GM21528 (cell line): ENCODE data around the gene UBXN11.

Experiments used
- ATAC-seq: cut with Tn5 transposase; IDR thresholded peaks from one replicate; pipeline ENCODE4 v1.9.1; 2021; ENCODE audit warnings: mild to moderate bottlenecking, moderate library complexity; ENCODE audit not compliant: unreplicated experiment, low FRiP score

Gene UBXN11

GRCh38 chr1:26306290-26307229 is at the start of gene UBXN11:
Gene UBXN11 (minus strand): TSS chr1:26306636. CDS start chr1:26302883, 3,753 bp downstream.
- peak; percentile 98 for ATAC-seq

- no peak for ATAC-seq
Measured at GRCh38 chr1:26356106-26356505, 49.7 kb upstream of the UBXN11 start.

GRCh38 chr1:26354972-26355371 is 48.5 kb upstream of the UBXN11 start:
- ATAC-seq = no peak

- no peak for ATAC-seq
Measured at GRCh38 chr1:26353976-26354820, 47.8 kb upstream of the UBXN11 start, which contains the start of gene CRYBG2. Gene CRYBG2 (minus strand): TSS chr1:26354130. CDS start chr1:26346657, 7,473 bp downstream.

- ATAC-seq = no peak
Measured at GRCh38 chr1:26353210-26353859, 46.9 kb upstream of the UBXN11 start.

GRCh38 chr1:26352338-26352679 is 45.9 kb upstream of the UBXN11 start:
- no peak for ATAC-seq

GRCh38 chr1:26351590-26352337 is 45.3 kb upstream of the UBXN11 start:
- no peak for ATAC-seq

GRCh38 chr1:26350701-26351589 is 44.5 kb upstream of the UBXN11 start:
- no peak for ATAC-seq

- no peak for ATAC-seq
Measured at GRCh38 chr1:26350343-26350700, 43.9 kb upstream of the UBXN11 start.

GRCh38 chr1:26349877-26350244 is 43.4 kb upstream of the UBXN11 start:
- no peak for ATAC-seq

- ATAC-seq = no peak
Measured at GRCh38 chr1:26349188-26349876, 42.9 kb upstream of the UBXN11 start.

GRCh38 chr1:26346274-26347033 is 40.0 kb upstream of the UBXN11 start:
- no peak for ATAC-seq

GRCh38 chr1:26345718-26346117 is 39.3 kb upstream of the UBXN11 start:
- ATAC-seq = no peak

GRCh38 chr1:26344147-26344920 is 37.9 kb upstream of the UBXN11 start:
- ATAC-seq = no peak

GRCh38 chr1:26340047-26340481 is 33.6 kb upstream of the UBXN11 start:
- ATAC-seq = no peak

- ATAC-seq = no peak
Measured at GRCh38 chr1:26338670-26339069, 32.2 kb upstream of the UBXN11 start.

GRCh38 chr1:26337625-26338024 is 31.2 kb upstream of the UBXN11 start:
- no peak for ATAC-seq
